ENCODE results near the gene THAP7.

Gene THAP7

DNA sequence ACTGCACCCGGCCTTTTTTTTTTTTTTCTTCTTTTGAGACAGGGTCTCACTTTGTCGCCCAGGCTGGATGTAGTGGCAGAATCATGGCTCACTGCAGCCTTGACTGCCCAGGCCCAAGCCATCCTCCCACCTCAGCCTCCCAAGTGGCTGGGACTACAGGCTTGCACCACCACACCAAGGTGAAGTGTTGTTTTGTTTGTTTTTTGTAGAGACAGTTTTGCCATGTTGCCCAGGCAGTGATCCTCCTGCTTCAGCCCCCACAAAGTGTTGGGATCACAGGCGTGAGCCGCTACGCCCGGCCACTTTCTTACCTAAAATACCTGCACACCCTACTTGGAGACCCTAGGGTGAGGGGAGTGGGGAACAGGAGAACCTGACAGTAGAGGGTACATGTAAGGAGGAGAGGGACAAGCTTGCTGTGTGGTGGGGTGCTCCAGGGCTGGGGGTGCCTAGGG, 39.4 kb downstream of the THAP7 start:
- no peak for DNase-seq

DNA sequence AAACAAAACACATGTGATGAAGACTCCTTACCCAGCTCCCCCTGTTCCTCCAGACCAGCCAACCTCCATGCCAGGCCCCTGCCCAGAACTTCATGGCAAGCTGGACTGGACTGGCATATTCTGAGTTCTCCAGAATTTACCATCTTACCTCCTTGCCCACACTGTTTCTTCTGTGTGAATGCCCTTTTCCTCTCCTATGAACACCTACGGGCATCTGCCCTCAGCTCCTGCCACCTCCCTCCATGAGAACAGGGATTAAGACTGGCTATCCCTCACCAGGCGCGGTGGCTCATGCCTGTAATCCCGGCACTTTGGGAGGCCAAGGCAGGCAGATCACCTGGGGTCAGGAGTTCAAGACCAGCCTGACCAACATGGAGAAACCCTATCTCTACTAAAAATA, 41.3 kb downstream of the THAP7 start:
- no peak for DNase-seq

DNA sequence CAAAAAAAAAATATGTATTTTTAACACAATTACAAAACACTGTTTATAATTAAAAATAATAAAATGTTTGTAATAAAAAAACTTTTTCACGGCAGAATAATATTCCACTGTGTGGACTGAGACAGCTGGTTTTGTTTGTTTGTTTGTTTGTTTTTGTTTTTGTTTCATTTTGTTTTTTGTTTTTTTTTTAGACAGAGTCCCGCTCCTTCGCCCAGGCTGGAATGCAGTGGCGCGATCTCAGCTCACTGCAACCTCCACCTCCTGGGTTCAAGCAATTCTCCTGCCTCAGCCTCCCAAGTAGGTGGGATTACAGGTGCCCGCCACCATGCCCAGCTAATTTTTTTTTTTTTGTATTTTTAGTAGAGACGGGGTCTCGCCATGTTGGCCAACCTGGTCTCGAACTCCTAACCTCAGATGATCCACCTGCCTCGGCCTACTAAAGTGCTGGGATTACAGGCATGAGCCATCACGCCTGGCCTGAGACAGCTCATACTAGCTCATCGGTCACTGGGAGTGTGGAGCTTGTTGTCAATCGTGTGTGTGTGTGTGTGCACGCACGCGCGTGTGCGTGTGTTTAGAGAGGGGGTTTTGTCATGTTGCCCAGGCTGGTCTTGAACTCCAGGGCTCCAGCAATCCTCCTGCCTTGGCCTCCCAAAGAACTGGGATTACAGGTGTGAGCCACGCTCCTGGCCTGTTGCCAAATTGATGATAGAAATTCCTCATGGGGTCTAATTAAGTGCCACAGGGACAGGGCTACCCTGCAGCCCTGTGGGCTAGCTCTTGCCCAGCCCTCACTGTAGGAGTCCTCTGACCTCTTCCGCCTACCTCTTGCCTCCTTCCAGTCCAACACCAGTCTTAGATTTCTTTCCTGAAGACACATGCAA, 42.1 kb downstream of the THAP7 start:
- no peak for DNase-seq

DNA sequence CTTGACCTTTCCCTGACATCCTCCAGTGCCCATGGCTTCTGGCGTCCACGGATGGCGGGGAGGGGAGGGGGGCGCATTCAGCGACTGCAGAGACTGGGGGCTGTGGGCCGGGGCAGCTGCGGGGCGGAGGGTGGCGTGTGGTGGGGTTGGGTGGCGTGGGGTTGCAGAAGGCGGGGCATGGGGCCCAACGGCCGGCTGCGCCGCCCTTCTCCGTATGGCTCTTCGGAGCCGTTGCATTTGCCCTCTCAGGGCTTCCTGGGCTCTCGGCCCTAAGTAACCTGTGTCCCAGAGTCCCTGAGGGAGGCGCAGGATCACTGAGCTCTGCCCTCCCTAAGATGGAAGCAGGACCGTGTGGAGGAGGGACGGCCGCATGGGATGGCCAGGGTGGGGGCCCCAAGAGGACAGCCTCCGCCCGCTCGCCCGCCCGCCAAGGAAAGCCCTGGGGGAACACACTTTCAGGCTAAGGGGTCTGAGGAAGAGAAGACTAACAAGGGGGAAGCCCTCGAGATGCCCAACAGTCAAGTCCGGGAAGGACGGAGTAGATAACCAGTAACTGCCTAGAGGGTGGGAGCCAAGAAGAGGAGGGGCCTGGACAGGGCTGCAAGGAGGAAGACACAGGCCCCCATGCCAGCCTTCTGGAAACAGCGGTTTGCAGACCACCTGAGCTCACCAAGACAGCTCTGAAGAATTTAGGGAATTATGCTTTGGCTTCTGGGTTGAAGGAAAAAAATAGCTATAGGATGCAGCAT, 44.1 kb downstream of the THAP7 start:
- DNase-seq, result no peak

DNA sequence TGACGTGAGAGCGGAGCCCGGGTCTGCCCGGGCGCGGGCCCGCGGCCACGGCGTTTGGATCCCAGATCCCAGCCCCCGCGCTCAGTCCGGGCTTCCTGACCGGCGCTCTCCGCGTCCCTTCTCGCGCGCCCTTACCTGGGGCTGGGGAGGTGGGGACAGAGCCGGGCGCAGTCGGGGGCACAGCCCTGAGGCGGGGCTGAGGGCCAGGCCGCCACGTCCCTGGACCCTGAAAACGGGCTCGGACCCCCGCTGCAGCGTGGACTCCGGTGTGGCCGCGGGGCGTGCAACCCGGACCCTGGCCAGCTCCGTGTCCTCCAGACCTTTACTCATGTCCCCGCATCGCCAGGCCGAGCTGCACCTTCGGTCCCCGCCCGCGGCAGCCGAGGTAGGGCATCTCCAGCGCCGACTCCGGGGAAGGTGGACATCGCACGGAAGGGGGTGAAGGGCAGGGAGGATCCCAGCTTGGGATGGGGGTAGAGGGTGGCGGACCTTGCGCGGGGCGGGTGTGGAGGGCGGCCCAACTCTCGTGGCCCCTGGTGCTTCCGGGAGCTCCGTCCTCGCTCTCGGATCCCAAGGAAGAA, 44.7 kb downstream of the THAP7 start:
- DNase-seq, result no peak

DNA sequence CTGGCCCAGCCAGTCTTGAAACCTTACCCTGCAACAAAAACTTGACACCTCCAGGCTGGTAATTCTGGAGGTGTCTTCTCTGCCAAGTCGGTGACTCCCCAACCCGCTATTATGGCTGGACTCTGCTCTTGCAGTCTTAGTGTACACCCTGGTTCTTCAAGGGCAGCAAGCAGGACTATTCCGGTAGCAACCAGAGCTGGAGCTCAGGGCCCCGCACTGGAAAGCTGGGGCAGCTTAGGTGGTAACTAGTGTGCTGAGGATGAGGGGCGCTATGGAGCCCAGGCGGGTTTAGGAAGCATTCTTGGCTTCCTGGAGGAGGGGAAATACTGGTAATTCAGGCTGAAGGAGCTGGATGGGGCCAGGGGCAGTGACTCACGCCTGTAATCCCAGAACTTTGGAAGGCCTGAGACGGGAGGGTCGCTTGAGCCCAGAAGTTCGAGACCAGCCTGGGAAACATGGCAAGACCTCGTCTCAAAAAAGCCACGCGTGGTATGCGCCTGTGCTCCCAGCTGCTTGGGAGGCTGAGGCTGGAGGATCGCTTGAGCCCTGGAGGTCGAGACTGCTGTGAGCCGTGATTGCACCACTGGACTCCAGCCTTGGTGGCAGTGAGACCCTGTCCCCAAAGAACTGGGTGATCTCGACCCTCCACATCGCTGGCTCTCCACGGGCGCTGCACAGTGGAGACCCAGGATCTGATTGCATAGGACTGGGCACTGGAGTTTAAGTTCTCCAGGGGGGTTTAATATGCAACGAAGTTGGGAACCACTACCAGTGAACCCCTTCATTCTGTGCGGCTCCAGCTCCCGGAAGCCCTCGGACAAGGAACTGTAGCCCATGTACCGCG, 45.4 kb downstream of the THAP7 start:
- no peak for DNase-seq

DNA sequence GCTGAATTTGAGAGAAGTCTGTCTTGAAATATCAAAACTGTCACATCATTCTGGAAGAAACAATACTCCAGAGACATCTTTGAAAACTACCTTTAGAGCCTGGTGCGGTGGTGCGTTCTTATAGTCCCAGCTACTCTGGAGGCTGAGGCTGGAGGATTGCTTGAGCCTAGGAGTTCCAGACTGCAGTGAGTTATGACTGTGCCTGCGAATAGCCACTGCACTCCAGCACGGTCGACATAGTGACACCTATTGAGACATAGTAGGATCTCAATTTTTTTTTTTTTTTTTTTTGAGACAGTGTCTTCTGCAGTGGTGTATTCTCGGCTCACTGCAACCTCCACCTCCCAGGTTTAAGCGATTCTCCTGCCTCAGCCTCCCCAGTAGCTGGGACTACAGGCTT, 46.4 kb downstream of the THAP7 start:
- no peak for DNase-seq

DNA sequence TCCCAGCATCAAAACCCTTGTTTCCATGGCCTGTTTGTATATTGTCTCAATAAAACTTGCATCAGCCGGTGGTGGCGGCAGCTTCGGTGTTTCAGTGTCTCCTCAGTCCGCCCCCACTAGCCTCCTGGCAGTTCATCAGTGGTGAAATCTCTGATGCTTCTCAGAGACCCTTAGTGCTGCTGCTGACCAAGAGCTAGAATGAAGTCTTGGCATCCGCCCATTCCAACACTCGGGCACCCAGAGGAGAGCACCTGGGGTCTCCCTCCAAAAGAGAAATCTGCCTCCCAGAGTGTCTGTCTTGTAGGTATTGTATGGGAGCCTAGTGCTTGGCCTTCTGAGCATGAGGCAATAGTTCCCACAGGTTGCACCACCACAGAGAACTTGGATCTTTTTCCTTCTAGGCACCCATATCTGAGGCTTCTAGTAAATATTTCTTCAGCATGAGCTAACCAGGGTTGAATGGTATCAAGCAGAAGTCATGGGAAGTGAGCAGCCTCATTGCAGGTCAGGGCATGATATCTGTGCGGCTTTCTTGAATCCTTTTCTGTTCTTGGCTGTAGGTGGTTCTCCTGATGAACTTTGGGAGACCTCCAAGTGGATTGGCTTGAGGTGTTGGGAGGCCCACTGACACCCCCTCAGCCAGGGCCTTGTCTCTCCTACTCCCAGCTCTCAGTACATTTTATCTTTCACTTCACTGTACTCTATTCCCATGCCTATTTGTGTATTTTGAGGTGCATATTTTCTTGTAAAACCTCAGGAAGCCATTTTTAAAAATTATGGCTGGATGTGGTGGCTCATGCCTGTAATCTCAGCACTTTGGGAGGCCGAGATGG, 48.0 kb downstream of the THAP7 start:
- no peak for DNase-seq

DNA sequence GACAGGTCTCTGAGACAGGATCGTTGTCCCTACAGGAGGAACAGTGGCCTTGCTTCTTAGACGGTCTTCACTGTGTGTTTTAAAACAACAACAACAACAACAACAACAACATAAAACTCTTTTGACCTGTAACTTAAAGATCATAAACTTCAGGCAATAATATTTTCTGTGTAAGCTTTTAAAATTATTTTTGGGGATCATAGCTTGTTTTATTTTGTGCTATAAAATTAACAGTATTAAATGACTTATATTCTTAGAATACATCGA, 48.6 kb downstream of the THAP7 start:
- DNase-seq, result no peak

DNA sequence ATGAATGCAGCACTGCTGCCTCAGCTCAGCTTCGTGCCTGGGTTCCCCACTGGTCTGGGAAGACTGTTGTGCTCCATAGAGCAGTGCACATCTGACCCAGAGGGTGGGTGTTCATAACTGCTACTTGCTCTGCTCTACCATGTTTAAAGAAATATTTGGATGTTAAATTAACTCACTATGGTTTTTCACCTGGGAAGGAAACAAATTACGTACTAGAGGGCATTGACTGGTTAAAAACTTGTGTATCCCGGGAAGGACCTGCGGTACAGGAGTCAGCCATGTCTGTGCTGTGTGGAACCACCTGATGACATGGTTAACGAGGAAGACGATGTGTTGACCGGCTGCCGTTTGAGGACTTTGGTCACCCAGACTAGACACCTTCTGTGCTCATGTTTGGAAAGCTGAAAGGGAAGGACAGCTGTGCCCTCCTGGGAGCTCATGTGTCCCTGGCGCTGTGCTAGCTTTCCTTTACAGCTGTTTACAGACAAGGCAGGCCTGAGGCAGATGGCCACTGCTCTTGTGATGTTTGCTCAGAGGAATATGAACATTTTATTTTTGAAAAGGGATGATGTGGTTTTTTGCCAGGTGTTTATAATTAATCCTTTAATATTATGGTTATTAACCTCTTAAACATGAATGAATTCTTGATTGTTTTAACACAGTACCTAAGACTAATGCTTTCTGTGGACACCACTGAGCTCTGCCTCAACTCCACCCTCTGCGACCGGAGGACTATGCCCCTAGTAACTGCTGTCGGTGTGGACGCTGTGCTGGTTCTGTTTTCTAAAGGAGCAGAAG, 49.2 kb downstream of the THAP7 start:
- no peak for DNase-seq

DNA sequence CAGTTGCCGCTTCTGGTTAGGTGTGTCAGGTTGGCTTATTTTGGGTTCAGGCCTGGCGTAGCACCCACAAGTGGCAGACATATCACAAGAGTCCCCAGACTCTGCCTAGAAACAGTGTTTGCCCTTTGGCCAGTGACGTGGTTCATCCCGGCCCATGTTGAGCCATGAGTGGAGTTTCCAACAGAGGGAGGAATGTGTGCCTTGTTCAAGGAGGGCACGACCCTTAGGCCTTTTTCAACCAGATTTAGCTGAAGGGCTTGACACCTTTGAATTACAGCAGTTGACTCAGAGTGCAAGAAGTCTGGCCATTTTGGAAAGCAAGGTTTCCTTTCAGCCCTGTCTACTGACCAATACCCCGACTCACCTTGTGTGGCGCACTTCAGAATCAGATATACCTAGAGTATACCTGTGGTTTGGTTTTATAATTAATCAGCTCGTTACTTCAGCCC, 50.0 kb downstream of the THAP7 start:
- no peak for DNase-seq

DNA sequence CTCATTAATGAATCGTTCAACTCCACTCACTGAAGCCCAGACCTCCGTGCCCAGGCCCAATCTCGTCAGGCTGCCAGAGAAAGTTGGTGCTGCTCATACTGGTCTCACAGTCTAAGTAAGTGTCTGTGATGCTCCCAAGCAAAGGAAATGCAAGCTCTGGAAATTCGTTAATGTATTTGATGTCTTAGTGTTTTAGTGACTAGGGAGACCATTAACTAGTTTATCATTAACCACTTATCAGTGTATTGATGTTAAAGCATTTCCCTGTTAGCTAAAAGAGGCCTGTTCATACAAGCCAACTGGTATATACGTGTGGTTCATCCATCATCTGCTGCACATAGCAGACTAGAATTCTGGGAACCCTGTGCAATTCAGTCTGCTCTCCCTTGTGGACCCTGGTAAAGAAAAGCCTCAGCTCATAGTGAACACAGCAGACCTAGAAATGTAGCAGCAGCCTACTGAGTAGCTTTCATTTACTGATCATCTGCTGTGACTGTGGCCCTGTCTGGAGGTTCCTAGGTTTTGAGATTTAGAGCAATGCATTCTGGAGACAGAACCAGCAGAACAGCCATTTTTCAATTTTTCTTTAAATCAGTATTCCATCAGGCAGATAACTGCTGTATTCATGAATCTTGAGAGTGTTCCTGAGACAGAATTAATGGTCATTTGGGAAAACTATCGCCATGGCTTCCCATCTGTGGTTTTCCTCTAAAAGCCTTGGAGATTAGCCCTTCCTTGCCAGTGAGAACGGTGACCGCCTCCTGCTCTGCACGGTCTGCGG, 50.6 kb downstream of the THAP7 start:
- DNase-seq, result no peak

DNA sequence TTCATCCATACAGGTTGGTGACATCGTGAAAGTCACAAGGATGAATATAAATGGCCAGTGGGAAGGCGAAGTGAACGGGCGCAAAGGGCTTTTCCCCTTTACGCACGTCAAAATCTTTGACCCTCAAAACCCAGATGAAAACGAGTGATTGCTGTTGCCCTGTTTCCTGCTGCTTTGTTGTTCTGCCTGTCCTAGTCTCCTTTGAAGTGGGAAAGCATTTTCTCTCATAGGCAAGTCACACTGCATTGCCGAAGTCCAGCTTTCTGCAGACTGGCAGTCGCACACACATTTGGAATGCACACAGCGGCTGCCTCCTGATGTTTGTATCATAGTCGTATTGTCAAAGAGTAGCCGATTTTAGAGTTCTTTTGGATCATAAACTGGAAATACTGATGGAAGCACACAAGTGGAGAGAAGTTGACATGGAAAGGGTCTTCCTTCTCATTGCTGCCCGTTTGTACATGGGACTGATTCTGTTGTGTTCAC, 52.2 kb downstream of the THAP7 start:
- DNase-seq, result no peak
